Cardiac fibroblast (primary cell): ENCODE measurements around the gene NUP93.

ENCODE experiments used
- DNase-seq, 2 donors: peaks; one replicate each; pipeline versions ENCODE4 v3.0.0 to v3.0.0-alpha.2; 2010; ENCODE audit warnings: low read depth in 2 of 2
- H3K4me3 ChIP-seq, 2 donors: replicated peaks in 1 of 2; 1 replicate in 1 of 2; 2 replicates in 1 of 2; pipeline ENCODE4 v1.5.1; 2011; ENCODE audit warnings: low read depth in 2 of 2, low read length in 2 of 2, mild to moderate bottlenecking in 2 of 2, moderate library complexity in 1 of 2
- TF ChIP-seq, protein P1 (sequence below): IDR thresholded peaks from one replicate; pipeline ENCODE4 v1.5.1; 2011; ENCODE audit warnings: low read depth, mild to moderate bottlenecking, low read length, inconsistent platforms

NUP93 gene

DNA sequence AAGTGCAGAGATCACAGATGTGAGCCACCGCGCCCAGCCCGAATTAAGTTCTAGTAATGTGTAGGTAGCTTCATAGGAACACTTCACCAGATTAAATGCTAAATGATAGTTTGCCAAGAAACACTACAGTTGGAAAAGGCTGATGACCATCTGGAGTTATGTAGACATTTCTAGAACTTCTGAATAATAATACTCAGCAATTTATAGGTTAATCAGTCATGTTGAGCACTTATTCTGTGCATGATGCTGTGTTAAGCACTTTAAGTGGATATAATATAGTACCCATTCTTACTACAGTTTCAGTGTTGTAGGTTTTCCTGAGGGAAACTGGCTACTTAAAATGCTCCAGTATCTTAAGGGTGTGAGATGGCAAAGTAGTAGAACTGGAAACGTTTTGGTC is 45.2 kb downstream of the NUP93 start:
- DNase-seq = no peak
- no peak overlapping the region for H3K4me3 ChIP-seq
- TF ChIP-seq, protein P1, sequence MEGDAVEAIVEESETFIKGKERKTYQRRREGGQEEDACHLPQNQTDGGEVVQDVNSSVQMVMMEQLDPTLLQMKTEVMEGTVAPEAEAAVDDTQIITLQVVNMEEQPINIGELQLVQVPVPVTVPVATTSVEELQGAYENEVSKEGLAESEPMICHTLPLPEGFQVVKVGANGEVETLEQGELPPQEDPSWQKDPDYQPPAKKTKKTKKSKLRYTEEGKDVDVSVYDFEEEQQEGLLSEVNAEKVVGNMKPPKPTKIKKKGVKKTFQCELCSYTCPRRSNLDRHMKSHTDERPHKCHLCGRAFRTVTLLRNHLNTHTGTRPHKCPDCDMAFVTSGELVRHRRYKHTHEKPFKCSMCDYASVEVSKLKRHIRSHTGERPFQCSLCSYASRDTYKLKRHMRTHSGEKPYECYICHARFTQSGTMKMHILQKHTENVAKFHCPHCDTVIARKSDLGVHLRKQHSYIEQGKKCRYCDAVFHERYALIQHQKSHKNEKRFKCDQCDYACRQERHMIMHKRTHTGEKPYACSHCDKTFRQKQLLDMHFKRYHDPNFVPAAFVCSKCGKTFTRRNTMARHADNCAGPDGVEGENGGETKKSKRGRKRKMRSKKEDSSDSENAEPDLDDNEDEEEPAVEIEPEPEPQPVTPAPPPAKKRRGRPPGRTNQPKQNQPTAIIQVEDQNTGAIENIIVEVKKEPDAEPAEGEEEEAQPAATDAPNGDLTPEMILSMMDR = no peak

DNA sequence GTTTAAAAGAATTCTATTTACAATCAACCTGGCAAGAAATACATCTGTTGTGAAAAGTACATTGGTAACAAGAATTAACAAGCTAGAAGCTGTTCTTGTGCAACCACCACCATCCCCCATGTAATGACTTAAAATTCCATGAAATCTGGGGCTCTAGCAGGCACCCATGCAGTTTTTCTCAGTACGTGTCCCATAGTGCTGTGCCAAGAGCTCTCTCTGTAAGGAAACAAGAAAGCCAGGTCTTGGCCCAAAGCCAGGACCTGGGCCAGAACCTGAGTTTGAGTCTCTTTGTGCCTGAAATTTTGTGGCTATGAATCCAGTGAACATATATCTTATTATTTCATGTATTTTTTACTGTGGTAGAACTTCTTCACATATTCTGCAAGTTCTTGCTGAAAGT is 46.6 kb downstream of the NUP93 start:
- H3K4me3 ChIP-seq = no peak overlapping the region
- TF ChIP-seq, protein P1 = no peak
- peak; percentile 51 to 76 for DNase-seq

DNA sequence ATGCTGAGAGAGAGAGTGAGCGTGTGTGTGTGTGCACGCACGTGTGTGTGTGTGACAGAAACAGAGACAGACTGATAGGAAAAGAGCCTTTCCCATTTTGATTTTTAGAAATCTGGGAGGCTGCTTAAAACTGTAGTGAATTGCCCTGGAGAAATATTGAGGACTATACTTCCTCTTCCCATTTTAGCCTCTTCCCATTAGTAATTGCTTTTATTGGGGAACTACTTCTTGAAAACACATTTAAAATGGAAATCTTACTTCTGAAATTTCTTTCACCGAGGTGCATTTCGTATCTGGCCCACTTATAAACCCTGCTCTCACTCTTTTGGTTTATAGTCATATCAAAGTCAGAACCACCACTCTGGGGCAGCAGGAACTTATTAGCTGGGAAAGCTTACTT is 47.1 kb downstream of the NUP93 start:
- no peak for DNase-seq
- no peak overlapping the region for H3K4me3 ChIP-seq
- TF ChIP-seq, protein P1 = no peak

DNA sequence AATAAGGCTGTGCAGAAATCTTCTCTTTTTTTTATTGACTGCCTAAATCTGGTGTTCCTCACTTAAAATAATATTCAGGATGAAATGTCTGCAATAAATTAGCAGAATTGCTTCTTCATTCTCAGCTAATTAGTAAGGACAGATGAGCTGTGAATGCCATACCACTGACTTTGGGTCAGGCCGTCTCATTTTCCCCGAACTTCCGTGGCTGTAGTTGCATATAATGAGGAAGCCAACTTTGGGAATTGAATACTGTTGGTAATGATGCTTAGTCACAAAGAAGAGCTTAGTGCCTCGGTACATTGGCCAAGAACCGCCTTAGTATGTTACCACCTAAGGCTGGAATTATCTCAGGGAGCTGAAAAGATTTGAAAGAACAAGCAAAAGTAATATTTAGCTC is 47.6 kb downstream of the NUP93 start:
- DNase-seq = no peak
- TF ChIP-seq, protein P1 = no peak
- no peak overlapping the region for H3K4me3 ChIP-seq

DNA sequence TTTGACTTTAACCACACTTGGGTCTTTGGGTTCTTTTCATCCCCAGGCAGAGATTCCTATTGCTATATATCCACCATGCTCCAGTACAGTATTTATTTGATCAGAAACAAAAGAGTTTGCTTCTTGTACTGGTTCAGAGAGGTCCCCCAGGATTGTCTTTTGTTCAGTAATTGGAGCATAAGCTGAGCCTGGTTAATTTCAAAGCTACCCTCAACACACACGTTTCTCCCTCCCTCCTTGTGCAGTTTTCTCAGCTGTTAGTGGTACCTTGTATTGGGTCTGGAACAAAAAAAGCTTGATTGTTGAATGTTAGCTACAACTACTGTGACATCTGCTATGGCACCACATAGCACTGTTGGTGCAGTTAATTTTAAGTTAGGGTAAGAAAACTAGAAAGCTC is 50.0 kb downstream of the NUP93 start:
- no peak for DNase-seq
- TF ChIP-seq, protein P1 = no peak
- H3K4me3 ChIP-seq = no peak overlapping the region

DNA sequence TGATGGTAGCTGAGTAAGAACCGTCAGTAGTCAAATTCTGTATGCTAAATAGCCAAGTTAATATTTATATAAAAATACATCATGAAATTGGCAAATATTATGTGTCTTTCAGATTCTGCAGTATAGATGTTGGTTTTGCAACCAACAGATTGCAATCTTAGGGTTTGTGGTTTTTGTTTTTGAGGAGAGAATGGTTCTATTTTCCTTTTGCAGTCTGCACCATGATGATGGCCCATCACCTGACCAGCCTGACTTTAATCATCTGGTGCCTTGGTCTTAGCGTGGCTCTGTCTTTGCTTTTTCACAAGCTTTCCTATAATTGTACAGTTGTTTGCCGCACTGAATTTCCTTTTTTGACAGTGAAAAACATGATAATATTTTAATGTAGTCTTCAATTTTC is 50.7 kb downstream of the NUP93 start:
- TF ChIP-seq, protein P1 = no peak
- DNase-seq = no peak
- H3K4me3 ChIP-seq = no peak overlapping the region

DNA sequence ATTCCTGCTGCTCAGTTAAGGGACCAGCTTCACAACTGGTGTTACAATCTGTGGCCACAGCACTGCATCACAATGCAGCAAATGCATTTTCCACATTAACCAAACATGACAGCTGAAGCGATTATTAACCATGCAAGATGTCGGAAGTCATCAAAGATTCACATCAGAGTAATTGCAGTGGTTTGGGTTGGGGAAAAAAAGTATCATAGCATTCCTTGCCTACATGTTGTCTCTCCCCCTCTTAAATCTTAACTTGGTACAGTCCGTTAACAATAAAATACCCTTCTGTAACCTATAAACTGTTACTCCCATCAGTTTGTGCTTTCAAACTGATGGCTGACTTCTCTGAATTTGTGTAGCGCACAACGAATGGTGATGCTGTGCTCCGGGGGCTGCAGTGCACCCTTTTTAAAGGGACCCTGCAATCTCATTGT is 51.6 kb downstream of the NUP93 start:
- H3K4me3 ChIP-seq = no peak overlapping the region
- TF ChIP-seq, protein P1 = no peak
- no peak for DNase-seq
